ENCODE data around the gene RGCC. TPM values are rescaled to one million over a fixed set of nuclear protein-coding genes. Genes with fewer than 3 reads are reported as not detected.

The RGCC gene
- polyA plus RNA-seq, 1 donor = 18.5 TPM

GRCh38 chr13:41520016-41520659, 62.8 kb downstream of the RGCC start:
- no peak for DNase-seq

Other genes starting within 250 kb of the RGCC start
- gene MTRF1, start 194.0 kb upstream of the RGCC start, polyA plus RNA-seq (ENCODE audit: insufficient read length) = 11.7 TPM
- 22.1 TPM for gene NAA16, start 146.3 kb upstream of the RGCC start, polyA plus RNA-seq (ENCODE audit: insufficient read length)

Data from hindlimb muscle (tissue), 1 donor.